Spleen (tissue), 11 donors: Measurements from ENCODE around the gene KIAA1614. TPM values are rescaled to one million over a fixed set of nuclear protein-coding genes. Genes with fewer than 3 reads are reported as not detected.

ENCODE experiments used
- DNase-seq: peaks from one replicate; pipeline ENCODE4 v3.0.0-alpha.2; 2020
- H3K27ac ChIP-seq, 8 donors: fragments of 200-600 bp; sonication (generic) in 7 of 8; 1 replicate in 4 of 8; 2 replicates in 4 of 8; pipeline versions ENCODE4 v1.5.0 to v1.8.0; 2016 to 2021; ENCODE audit warnings: inconsistent platforms in 4 of 8, mild to moderate bottlenecking in 4 of 8, moderate library complexity in 1 of 8
- H3K27me3 ChIP-seq, 7 donors: fragments of 200-600 bp; sonication (generic) in 6 of 7; replicated peaks in 1 of 7; 1 replicate in 4 of 7; 2 replicates in 3 of 7; pipeline versions ENCODE4 v1.5.0 to v1.8.0; 2016 to 2021; ENCODE audit warnings: inconsistent platforms in 3 of 7, mild to moderate bottlenecking in 1 of 7
- H3K36me3 ChIP-seq, 6 donors: fragments of 200-600 bp; sonication (generic) in 5 of 6; 1 replicate in 4 of 6; 2 replicates in 2 of 6; pipeline versions ENCODE4 v1.5.0 to v1.8.0; 2016 to 2021; ENCODE audit warnings: inconsistent platforms in 2 of 6
- H3K4me1 ChIP-seq, 6 donors: fragments of 200-600 bp; sonication (generic) in 5 of 6; 1 replicate in 3 of 6; 2 replicates in 3 of 6; pipeline versions ENCODE4 v1.5.0 to v1.8.0; 2016 to 2021; ENCODE audit warnings: inconsistent platforms in 3 of 6
- H3K4me3 ChIP-seq, 8 donors: fragments of 200-600 bp; sonication (generic) in 7 of 8; 1 replicate in 4 of 8; 2 replicates in 4 of 8; pipeline versions ENCODE4 v1.5.0 to v1.8.0; 2016 to 2021; ENCODE audit warnings: inconsistent platforms in 4 of 8, mild to moderate bottlenecking in 4 of 8, moderate library complexity in 2 of 8
- H3K9me3 ChIP-seq, 8 donors: fragments of 200-600 bp; sonication (generic) in 7 of 8; 1 replicate in 4 of 8; 2 replicates in 4 of 8; pipeline versions ENCODE4 v1.5.0 to v1.8.0; 2016 to 2021; ENCODE audit warnings: inconsistent platforms in 4 of 8
- CTCF ChIP-seq, 11 experiments: fragments of 200-600 bp in 7 of 11; fragments of 450-650 bp in 4 of 11; sonication (generic) in 4 of 11; IDR thresholded peaks in 8 of 11; conservative IDR thresholded peaks in 3 of 11; 1 replicate in 7 of 11; 2 replicates in 4 of 11; pipeline versions ENCODE4 v1.4.0 to v1.8.0; 2016 to 2021; ENCODE audit warnings: antibody characterized with exemption in 11 of 11, inconsistent platforms in 4 of 11, mild to moderate bottlenecking in 1 of 11
- POLR2A ChIP-seq, 3 donors: fragments of 450-650 bp; IDR thresholded peaks; one replicate each; pipeline ENCODE4 v1.5.1; 2017; ENCODE audit warnings: antibody characterized with exemption in 3 of 3, mild to moderate bottlenecking in 1 of 3
- POLR2AphosphoS5 ChIP-seq, 3 donors: sonication (generic); formaldehyde crosslinking; IDR thresholded peaks; one replicate each; pipeline ENCODE4 v1.5.1; 2017; ENCODE audit warnings: antibody characterized with exemption in 3 of 3
- WGBS, 5 donors: extraction: QIAGEN DNeasy Blood & Tissue Kit in 3 of 5; methylation state at CpG; one replicate each; pipeline versions ENCODE4 v1.1.5 to v1.1.7; 2013 to 2018; 5-methylcytosine and 5-hydroxymethylcytosine counted together
- intact Hi-C: fragments of 100-400 bp; cut with DNase I; formaldehyde crosslinking; loops from one replicate; pipeline ENCODE4 v1.15.0; 2023; ENCODE audit warnings: low total_unique reads
- polyA plus RNA-seq, 3 donors: library from polyadenylated mRNA; stranded (reverse); fragments of 200-250 nt; gene quantifications; one replicate each; pipeline ENCODE4 v1.2.1, GENCODE V29; 2013
- total RNA-seq, 7 donors: library from RNA; depleted of rRNA in 3 of 7; stranded (reverse); fragments of >200 nt in 3 of 7; fragmentation: NEBNext Ultra II Directional in 4 of 7; extraction: Animal tissue kit (Norgen Biotek cat#: 25700) in 4 of 7; gene quantifications; one replicate each; pipeline versions ENCODE4 v1.1.0 to v1.2.1, GENCODE V29; 2016 to 2021
- donor health status: healthy with polysubstance abuse.
- donor health status: DM: no; HTN: no; CAD: no; lungs with moderate emphysema.
- donor health status: DM: no; HTN: no; CAD: no.
- donor health status: Bipolar disorder and iron deficiency.
- donor health status: healthy.
- donor health status: DM: no; HTN: no; CAD: no.
- donor health status: DM: yes; HTN: yes; CAD: no.

The KIAA1614 gene
- total and polyA plus RNA-seq, 10 donors, result 0.50 to 7.4 (median 3.0) TPM

DNA sequence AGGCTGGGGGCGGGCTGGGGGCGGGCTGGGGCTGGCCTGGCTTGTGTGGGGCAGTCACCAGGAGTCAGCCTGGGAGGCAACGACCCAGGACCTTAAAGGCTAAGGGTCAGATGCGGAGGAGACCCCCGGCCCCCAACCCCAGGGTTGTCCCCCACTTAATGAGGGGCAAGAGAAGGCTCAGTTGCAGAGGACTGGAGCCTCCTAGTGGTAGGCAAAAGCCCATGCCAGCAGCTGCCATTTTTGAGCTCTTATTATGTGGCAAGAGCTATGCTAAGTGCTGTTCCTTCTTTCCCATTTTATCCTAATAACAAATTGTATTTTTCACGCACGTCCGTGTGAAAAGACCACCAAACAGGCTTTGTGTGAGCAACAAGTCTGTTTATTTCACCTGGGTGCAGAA is 8.0 kb downstream of the KIAA1614 start:
- Histone ChIP-seq H3K4me3 (no peak overlapping the region), H3K27ac (no peak overlapping the region), H3K36me3 (no peaks in the 10 kb centered on the region), H3K4me1 (peaks cover 0 to 13% (median 5%) of the 10 kb centered on the region in 6 donors), H3K27me3 (no peaks in the 10 kb centered on the region), H3K9me3 (no peaks in the 10 kb centered on the region)
- no peak for DNase-seq
- intact Hi-C loops, result no loop called here
- 80 to 94% (median 88%) methylated on average over 6 to 8 of the region's 8 CpGs for WGBS, 5 donors
- TF ChIP-seq POLR2A (IDR thresholded peaks at IDR 0.05) (no peak), CTCF (IDR thresholded peaks at IDR 0.05 in 8 of 11, conservative IDR thresholded peaks at IDR 0.05 in 3 of 11) (no peak), POLR2AphosphoS5 (IDR thresholded peaks at IDR 0.05) (no peak)

GRCh38 chr1:180921386-180921785 is 8.7 kb downstream of the KIAA1614 start:
- no peaks in the 10 kb centered on the region for H3K36me3 ChIP-seq
- H3K9me3 ChIP-seq, result no peaks in the 10 kb centered on the region
- H3K27ac ChIP-seq, result no peak overlapping the region
- no peak for DNase-seq
- H3K27me3 ChIP-seq, result no peaks in the 10 kb centered on the region
- no peak for TF ChIP-seq CTCF (IDR thresholded peaks at IDR 0.05 in 8 of 11, conservative IDR thresholded peaks at IDR 0.05 in 3 of 11)
- TF ChIP-seq POLR2A (IDR thresholded peaks at IDR 0.05), result no peak
- no peak for TF ChIP-seq POLR2AphosphoS5 (IDR thresholded peaks at IDR 0.05)
- H3K4me1 ChIP-seq, result peaks cover under 1 to 20% (median 11%) of the 10 kb centered on the region in 6 donors
- H3K4me3 ChIP-seq, result no peak overlapping the region
- 84 to 95% (median 92%) methylated on average over 6 of the region's 6 CpGs for WGBS, 5 donors
- intact Hi-C loops, result no loop called here

DNA sequence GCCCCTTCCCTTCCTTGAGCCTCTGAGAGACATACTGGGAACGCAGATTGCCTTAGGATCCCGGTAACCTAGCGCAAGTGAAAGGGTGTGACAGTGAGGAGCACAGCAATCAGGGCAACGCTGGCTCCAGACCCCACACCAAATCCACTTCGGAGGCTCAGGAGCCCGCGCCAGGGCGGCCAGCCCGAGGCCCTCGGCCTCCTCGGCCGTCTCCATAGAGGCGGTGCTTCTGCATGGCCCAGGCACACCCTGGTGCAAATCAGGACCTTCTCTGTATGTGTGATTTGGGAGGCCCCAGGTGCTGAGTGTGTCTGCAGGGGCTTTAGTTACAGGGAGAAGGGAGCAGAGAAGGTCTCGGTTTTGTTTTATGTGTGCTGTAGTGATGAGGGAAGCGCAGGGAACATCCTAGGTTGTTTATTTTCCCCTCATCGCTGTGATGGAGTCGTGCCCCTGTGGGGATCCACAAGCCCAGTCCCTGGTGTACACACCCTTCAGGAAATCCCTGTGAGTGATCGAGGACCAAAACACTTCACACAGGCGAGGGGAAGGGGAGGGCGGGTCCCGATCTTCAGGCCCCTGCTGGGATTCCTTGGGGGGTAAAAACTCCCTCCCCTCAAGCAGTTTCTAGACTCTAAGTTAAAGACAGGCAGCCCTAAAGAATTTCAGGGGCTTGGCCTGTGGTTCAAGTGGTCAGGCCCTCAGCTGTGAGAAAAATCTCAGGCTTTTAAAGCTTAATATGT is 9.4 kb downstream of the KIAA1614 start:
- H3K4me3 ChIP-seq, result no peak overlapping the region
- H3K27me3 ChIP-seq, result no peaks in the 10 kb centered on the region
- H3K36me3 ChIP-seq, result no peaks in the 10 kb centered on the region
- no peak for DNase-seq
- intact Hi-C loops, result no loop called here
- H3K27ac ChIP-seq, result no peak overlapping the region
- TF ChIP-seq CTCF (IDR thresholded peaks at IDR 0.05 in 8 of 11, conservative IDR thresholded peaks at IDR 0.05 in 3 of 11) (no peak), POLR2AphosphoS5 (IDR thresholded peaks at IDR 0.05) (no peak), POLR2A (IDR thresholded peaks at IDR 0.05) (no peak)
- H3K9me3 ChIP-seq, result no peaks in the 10 kb centered on the region
- 66 to 92% (median 79%) methylated on average over 16 to 21 of the region's 21 CpGs for whole genome bisulfite sequencing, 5 donors
- H3K4me1 ChIP-seq, result peaks cover 4 to 27% (median 15%) of the 10 kb centered on the region in 6 donors

DNA sequence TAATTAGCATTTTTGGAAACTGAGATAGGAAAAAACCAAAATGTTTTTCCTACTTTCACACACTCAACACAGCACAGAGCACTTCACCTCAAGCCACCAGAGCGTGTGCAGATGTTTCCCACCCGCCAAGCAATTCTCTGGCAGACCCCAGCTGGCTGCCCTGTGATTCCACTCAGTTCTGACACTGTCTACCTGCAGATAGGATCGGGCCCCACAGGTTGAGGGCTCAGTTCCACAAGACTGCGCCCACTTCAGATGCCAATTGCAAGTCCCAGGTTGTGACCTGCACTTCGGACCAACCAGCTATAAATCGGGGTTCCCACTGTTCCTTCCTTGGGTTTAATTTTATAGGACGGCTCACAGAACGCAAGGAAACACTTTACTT is 9.9 kb downstream of the KIAA1614 start:
- intact Hi-C loops, result no loop called here
- no peaks in the 10 kb centered on the region for H3K36me3 ChIP-seq
- no peak for DNase-seq
- no peak overlapping the region for H3K27ac ChIP-seq
- no peak for TF ChIP-seq POLR2AphosphoS5 (IDR thresholded peaks at IDR 0.05)
- TF ChIP-seq CTCF (IDR thresholded peaks at IDR 0.05 in 8 of 11, conservative IDR thresholded peaks at IDR 0.05 in 3 of 11), result no peak
- no peak for TF ChIP-seq POLR2A (IDR thresholded peaks at IDR 0.05)
- no peaks in the 10 kb centered on the region for H3K9me3 ChIP-seq
- H3K4me3 ChIP-seq, result no peak overlapping the region
- peaks cover 4 to 28% (median 15%) of the 10 kb centered on the region in 6 donors for H3K4me1 ChIP-seq
- WGBS, 5 donors, result 80 to 93% (median 90%) methylated on average over 8 of the region's 8 CpGs
- no peaks in the 10 kb centered on the region for H3K27me3 ChIP-seq
